Frontal cortex (tissue), 4 donors: ENCODE measurements around the gene PCSK5. TPM values are rescaled to one million over a fixed set of nuclear protein-coding genes. Genes with fewer than 3 reads are reported as not detected.
"Not testable (repeated sequence)": the region's sequence is repeated elsewhere in the genome, so short reads cannot be mapped to it uniquely, and the experiment has no call there.

Source experiments
- DNase-seq, 2 donors: peaks; one replicate each; pipeline ENCODE4 v3.0.0; 2012; ENCODE audit warnings: low spot score in 2 of 2
- FAIRE-seq: peaks from 2 replicates; lab custom pipeline; 2012; peaks lifted over from hg19 to GRCh38; lab: Jason Lieb, UNC
- total RNA-seq: library from RNA; depleted of rRNA; stranded (reverse); fragments of >200 nt; gene quantifications from one replicate; pipeline ENCODE4 v1.2.3, GENCODE V29; 2014
- donor health status: control.
- donor health status: control.
- donor health status: control.

Gene PCSK5
- total RNA-seq, 1 donor from 2014 or later: 15.5 TPM

DNA sequence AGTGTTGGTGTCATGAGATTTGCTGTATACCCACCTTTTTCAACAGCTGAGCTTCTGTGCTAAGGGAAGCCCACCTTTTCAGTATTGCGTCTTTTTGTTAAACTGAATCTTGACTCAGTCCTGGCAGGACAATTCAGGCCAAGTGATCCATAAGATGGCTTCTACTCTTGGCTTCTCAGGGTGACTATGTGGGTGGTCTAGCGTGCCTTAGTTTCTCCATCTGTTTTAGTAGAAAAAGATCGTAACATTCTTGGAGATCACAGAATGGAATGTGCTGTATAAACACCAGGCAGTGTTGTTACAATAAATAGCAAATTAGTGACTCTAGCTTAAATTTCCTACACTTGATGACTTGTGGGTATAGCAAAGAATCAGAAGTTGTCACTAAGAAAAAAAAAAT, 66.6 kb downstream of the PCSK5 start:
- FAIRE-seq (no peak), DNase-seq (no peak)

- FAIRE-seq: no peak
- DNase-seq: no peak
These were observed 67.8 kb downstream of the PCSK5 start for GRCh38 chr9:75958226-75958625.

GRCh38 chr9:75960551-75960950, 70.1 kb downstream of the PCSK5 start:
- no peak for FAIRE-seq

DNA sequence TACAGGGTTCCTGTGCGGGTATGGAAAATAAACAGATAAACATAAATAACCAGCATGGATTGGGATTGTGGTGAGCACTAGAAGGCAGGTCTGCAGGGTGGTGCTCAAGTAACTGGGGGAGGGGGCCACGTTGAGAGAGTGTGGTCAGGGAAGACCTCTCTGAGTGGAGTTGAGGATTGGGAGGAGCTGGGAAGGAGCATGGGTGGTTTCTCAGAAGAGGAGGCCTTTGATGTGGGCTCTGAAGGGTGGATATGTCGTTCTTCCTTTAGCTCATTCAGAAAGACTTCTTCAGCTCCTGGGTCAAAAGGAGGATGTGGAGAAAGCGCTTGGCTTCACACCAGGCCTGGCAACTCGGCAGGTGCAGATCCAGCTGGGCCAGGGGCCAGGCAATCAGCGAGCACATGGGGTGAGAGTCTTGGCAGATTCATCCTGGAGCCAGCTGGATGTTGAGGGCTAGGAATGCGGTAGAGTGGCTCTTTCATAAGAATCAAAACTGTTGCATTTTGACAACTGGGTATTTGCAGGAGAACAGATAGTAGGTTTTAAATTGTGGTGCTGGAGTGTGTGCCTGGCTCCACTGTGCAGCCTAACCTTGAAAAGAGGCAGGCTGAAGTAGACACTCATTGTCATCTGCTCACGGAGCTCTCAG, 71.7 kb downstream of the PCSK5 start:
- FAIRE-seq (no peak), DNase-seq (peak in 1 of 2 donors; percentile 4)

More at GRCh38 chr9:75960551-75960950, 70.1 kb downstream of the PCSK5 start:
- DNase-seq: no peak

DNA sequence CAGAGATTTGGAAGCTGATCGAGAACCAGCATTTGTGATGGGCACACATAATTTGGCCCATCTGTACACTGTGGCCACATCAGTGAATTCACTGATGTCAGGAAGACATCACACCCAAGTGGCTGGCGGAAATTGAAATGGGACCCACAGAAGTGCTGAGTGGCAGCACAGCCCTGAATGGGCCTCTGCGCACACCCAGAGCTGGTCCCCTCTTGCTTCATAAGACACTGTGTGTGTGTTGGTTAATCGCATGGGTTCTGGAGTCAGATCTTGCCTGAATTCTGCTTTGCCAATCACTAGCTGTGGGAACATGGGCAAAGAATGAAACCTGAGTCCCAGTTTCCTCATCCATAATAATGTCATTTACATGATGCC, 72.2 kb downstream of the PCSK5 start:
- FAIRE-seq: no peak
- no peak for DNase-seq

GRCh38 chr9:75963321-75963720, 72.8 kb downstream of the PCSK5 start:
- not testable (repeated sequence) for FAIRE-seq

DNA sequence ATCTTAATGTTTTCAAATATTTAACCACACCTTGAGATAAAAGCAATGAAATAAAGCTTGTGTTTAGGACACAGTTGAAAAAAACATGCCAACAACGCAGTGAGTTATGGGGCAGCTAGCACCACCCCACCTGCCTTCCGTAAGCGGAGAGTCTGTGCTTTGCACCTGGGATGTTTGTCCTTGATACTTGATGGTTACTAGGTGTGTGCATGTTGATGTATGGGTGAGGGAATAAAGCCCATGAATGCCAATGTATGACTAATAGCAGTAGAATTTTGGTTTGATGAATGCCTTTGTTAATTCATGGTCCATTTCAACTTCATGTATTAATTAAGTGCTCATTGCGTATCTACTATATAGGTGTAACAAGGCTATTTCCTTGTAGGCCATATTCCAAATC, 74.0 kb downstream of the PCSK5 start:
- DNase-seq (no peak), FAIRE-seq (no peak)

More at GRCh38 chr9:75963321-75963720, 72.8 kb downstream of the PCSK5 start:
- DNase-seq: not testable (repeated sequence)

DNA sequence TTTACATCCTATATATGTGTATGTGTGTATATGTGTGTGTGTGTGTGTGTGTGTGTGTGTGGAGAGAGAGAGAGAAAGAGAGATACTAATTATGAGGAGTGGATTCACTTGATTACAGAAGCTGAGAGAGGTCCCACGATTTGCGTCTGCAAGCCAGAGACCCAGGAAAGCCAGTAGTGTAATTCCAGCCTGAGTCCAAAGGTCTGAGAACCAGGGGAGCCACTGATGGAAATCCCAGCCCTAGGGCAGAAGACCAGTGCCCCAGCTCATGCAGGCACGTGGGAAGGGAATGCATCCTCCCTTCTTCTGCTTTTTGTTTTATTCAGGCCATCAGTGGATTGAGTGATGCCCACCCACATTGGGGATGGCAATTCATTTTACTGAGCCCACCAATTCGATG, 74.8 kb downstream of the PCSK5 start:
- DNase-seq: no peak
- no peak for FAIRE-seq

- FAIRE-seq (no peak), DNase-seq (no peak)
These were observed 77.1 kb downstream of the PCSK5 start for GRCh38 chr9:75967556-75967955.

DNA sequence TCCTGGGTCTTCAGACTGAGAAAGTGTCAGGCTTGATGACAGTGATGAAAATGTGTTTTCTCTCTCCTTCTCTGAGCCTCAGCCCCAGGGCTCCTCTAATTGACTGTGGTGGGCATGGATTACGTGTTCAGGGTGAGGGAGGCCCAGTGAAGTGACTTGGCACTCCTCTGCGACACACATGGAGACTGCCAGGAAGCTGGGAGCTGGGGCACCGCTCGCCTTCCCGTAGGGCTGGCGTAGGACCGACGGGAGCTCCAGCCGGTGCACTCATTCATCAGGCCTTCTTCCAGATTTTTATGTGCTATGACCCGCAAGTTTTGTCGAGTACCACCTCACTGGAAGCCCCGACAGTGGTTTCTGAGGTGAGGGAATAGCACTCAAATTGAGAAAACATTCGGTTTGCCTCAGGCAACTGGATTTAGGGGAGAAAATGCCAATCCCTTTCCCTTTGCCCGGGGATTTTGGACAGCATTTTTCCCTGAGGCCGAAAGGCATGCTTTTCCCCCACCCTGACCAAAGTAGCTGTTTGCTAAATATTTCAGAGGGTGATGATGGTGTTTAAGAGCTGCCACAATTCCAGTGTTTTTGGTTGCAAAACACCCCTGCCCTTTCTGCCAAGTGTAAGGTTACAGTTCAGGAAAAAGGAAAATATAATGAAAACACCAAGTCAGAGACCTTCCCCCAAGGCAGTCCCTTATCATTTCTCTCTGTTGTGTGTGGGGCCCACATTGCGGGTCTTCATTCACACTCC, 83.7 kb downstream of the PCSK5 start:
- DNase-seq: no peak
- no peak for FAIRE-seq

DNA sequence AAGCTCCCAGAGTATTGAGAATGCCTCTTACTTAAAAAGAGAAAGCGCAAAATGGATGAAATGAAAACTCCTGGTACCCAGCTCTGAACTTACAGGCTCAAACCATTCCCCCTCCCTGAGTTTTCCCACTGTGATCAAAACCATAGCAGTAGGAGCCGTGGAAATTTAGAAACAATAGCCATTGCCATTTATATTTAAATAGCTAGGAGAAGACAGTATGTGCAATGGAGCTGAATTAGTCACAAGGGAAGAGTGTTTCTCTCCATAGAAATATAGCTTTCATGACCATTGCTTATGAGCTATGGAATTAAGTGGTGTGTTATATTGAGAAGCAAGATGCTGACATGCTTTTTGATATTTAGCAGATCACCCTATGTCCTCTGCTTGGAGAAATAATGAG, 84.6 kb downstream of the PCSK5 start:
- no peak for FAIRE-seq
- DNase-seq: no peak

DNA sequence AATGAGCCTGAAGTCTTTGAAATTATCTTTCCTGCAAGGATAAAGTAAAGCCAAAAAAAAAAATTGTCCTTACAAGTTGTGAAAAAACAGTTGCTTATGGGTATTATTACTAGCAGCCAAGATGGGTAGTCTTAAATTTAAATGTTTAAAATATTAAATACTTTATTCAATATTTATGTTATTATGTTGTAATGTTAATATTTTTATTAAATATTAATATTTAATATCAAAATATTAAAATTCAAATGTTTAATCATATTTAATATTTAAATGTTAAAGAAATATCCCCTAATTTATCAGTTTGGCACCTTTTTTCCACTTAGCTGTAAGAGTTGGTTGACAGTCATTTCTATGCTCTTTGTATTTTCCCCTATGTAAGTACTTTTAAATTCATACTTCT, 86.1 kb downstream of the PCSK5 start:
- no peak for DNase-seq

DNA sequence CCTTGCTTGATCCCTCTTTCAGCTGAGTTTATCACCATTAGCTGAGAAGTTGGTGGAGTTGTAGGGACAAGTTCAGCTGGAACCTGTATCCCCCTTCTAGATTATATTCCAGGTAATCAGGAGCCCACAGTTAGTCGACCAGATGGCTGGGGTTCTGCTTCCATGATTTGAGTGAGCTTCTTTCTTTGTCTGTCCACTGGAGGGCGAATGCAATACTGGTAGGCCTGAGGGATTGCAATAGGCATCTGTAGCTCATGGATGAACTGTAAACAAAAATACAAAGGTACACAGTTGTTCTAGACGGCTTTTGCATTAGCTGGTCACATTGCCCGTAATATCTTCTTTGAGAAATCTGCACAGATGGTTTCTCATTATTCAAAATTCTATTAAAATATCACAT, 88.9 kb downstream of the PCSK5 start:
- no peak for FAIRE-seq
- no peak for DNase-seq

More for the DNA sequence above, 86.1 kb downstream of the PCSK5 start:
- FAIRE-seq: peak; percentile 78

- FAIRE-seq (no peak), DNase-seq (no peak)
These were observed 93.0 kb downstream of the PCSK5 start for GRCh38 chr9:75983319-75984045.

DNA sequence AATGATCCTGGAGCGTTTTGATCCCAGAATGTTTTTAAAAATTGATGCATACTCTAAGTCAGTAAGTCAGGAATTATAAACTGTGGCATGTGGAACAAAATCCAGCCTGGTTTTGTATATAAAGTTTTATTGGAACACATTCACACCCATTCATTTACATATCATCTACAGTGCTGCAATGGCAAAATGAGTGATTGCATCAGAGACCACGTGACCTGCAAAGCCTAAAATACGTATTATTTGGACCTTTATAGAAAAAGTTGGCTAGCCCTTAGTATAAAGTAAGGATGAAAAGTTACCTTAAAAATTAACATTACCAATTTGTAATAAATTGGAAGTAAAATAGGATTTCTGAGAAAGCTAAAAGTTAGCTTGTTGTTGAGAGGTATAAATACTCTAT, 95.0 kb downstream of the PCSK5 start:
- no peak for DNase-seq
- no peak for FAIRE-seq

DNA sequence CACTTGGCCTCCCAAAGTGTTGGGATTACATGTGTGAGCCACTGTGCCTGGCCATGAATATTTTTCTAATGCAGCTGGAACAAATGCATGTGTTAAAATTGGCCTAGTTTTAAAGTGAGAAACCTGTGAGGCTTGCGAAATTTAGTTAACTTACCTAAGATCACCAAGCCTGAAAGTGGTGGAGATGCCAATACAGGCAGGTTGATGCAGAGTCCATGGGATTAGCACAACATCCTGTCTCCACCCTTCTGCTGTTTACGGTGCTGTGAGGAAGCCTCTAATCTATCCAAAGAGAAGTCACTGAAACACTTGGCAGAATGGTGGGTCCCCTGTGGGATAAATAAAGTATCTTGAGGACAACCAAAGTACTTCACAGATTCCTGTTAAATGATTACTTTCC, 98.2 kb downstream of the PCSK5 start:
- DNase-seq (no peak), FAIRE-seq (no peak)

DNA sequence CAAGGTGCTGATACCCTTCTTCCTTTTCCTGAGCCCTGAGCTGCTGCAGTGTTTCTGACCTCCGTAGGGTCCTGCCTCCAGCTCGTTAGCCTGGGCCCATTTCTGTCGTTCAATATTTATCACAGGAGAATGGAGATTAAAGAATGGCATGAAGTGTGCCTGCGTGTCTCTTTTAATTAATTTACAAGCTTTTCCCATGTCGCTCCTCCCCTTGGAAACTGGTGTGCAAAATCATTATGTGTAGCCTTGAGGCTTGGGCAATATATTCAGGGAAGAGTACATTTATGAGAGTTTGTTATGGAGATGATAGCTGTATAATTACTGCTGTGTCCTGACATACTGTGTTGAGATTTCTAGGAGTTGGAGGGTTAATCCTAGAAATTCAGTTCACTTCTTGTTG, 99.7 kb downstream of the PCSK5 start:
- DNase-seq: no peak
- FAIRE-seq: no peak

- DNase-seq: no peak
- FAIRE-seq: no peak
These were observed 100.3 kb downstream of the PCSK5 start for GRCh38 chr9:75990576-75991304.

- no peak for FAIRE-seq
These were observed 102.2 kb downstream of the PCSK5 start for GRCh38 chr9:75992482-75993206.

DNA sequence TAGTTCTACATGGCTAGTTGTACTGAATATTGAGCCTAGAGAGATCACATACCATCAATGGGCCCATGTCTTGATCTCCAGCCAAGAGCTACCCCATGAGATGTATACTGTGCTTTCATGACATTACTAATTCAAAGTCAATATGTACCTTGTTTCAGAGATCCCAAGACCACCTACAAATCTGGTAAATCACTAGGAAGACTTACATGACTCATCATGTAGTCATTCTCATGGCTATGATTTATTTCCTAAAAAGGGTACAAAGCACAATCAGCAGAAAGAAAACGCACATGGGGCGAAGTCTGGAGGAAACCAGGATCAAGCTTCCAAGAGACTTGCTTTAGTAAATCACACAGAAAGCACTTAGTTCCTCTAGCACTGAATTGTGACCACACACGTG, 103.0 kb downstream of the PCSK5 start:
- DNase-seq: no peak
- no peak for FAIRE-seq

More at GRCh38 chr9:75992482-75993206, 102.2 kb downstream of the PCSK5 start:
- DNase-seq: no peak
